Mesendoderm (in vitro differentiated cells): ENCODE results near the gene NSD1.

ENCODE experiments used
- DNase-seq: peaks from one replicate; pipeline ENCODE4 v3.0.0; 2013
- H2AK5ac ChIP-seq: 2 replicates; pipeline ENCODE4 v1.6.1; 2013; ENCODE audit warnings: low read length, inconsistent platforms
- H2BK120ac ChIP-seq: 2 replicates; pipeline ENCODE4 v1.6.1; 2013; ENCODE audit warnings: low read depth, mild to moderate bottlenecking, low read length, moderate library complexity, mixed read lengths
- H2BK15ac ChIP-seq: replicated peaks from 2 replicates; pipeline ENCODE4 v1.6.1; 2013; ENCODE audit warnings: low read depth, mild to moderate bottlenecking, moderate library complexity
- H2BK5ac ChIP-seq: 2 replicates; pipeline ENCODE4 v1.6.1; 2013; ENCODE audit warnings: low read length, inconsistent platforms
- H3K18ac ChIP-seq: 2 replicates; pipeline ENCODE4 v1.6.1; 2013; ENCODE audit warnings: mild to moderate bottlenecking, low read length, mixed read lengths
- H3K23ac ChIP-seq: one replicate; pipeline ENCODE4 v1.6.1; 2013; ENCODE audit warnings: low read length
- H3K27ac ChIP-seq: 2 replicates; pipeline ENCODE4 v1.5.1; 2013; ENCODE audit warnings: low read depth, mild to moderate bottlenecking, inconsistent platforms, low read length, moderate library complexity
- H3K27me3 ChIP-seq: 2 replicates; pipeline ENCODE4 v1.6.1; 2013; ENCODE audit warnings: low read length, control low read depth, mild to moderate bottlenecking, inconsistent platforms; ENCODE audit not compliant: insufficient read depth, poor library complexity
- H3K36me3 ChIP-seq: 2 replicates; pipeline ENCODE4 v1.6.1; 2013; ENCODE audit warnings: low read length, inconsistent platforms; ENCODE audit not compliant: control insufficient read depth, insufficient read depth
- H3K4ac ChIP-seq: one replicate; pipeline ENCODE4 v1.6.1; 2013; ENCODE audit warnings: low read depth, mild to moderate bottlenecking, low read length, moderate library complexity
- H3K4me1 ChIP-seq: 2 replicates; pipeline ENCODE4 v1.6.1; 2013; ENCODE audit warnings: low read depth, low read length, inconsistent platforms; ENCODE audit not compliant: control insufficient read depth
- H3K4me2 ChIP-seq: 2 replicates; pipeline ENCODE4 v1.6.1; 2013; ENCODE audit warnings: low read length
- H3K4me3 ChIP-seq: 2 replicates; pipeline ENCODE4 v1.5.1; 2013; ENCODE audit warnings: mild to moderate bottlenecking, low read length
- H3K56ac ChIP-seq: one replicate; pipeline ENCODE4 v1.6.1; 2013; ENCODE audit warnings: low read length
- H3K79me1 ChIP-seq: 2 replicates; pipeline ENCODE4 v1.6.1; 2013; ENCODE audit warnings: low read length, inconsistent platforms
- H3K79me2 ChIP-seq: 2 replicates; pipeline ENCODE4 v1.6.1; 2013; ENCODE audit warnings: mild to moderate bottlenecking, low read length; ENCODE audit not compliant: control insufficient read depth, insufficient read depth
- H3K9ac ChIP-seq: 2 replicates; pipeline ENCODE4 v1.6.1; 2013; ENCODE audit warnings: low read length, inconsistent platforms
- H4K5ac ChIP-seq: one replicate; pipeline ENCODE4 v1.6.1; 2013; ENCODE audit warnings: low read length
- H4K8ac ChIP-seq: one replicate; pipeline ENCODE4 v1.6.1; 2013; ENCODE audit warnings: low read depth, mild to moderate bottlenecking, control low read depth, low read length, moderate library complexity
- WGBS: extraction: QIAGEN DNeasy Blood & Tissue Kit; methylation state at CpG from one replicate; pipeline ENCODE4 v1.1.7; 2013; ENCODE audit warnings: low lambda C conversion rate, missing lambda C conversion rate; ENCODE audit not compliant: insufficient coverage; ENCODE audit errors: extremely low coverage; 5-methylcytosine and 5-hydroxymethylcytosine counted together

NSD1 gene

DNA sequence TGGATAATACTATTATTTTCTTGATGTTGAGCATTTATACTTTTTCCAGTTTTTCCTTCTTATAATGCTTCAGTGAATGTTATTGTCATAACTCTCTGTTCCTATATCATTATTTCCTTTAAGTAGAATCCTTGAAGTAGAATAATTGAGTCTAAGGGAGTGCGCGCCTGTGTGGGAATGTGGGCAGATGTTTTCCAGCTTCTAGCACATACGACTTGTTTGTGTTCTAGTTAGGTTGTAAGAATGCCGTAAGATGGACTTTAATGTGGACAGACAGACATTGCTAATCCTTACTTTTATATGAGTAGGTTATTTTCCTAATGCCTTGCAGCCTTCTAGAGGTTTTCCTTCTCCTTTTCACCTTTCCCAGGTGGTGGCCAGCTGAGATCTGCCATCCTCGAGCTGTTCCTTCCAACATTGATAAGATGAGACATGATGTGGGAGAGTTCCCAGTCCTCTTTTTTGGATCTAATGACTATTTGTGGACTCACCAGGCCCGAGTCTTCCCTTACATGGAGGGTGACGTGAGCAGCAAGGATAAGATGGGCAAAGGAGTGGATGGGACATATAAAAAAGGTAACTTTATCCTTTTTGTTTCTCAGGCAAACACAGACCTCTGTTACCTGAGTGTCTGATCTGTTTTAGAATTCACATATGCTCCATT is 135.8 kb downstream of the NSD1 start:
- DNase-seq = no peak
- Histone ChIP-seq H3K23ac (no peak overlapping the region), H2BK120ac (no peak overlapping the region), H3K79me1 (no peaks in the 10 kb centered on the region), H3K27me3 (no peaks in the 10 kb centered on the region), H3K9ac (no peak overlapping the region), H3K79me2 (no peaks in the 10 kb centered on the region), H4K5ac (no peak overlapping the region), H3K4me3 (no peak overlapping the region), H3K4me2 (no peak overlapping the region), H2BK15ac (no peak overlapping the region), H3K4ac (no peak overlapping the region), H4K8ac (no peak overlapping the region), H2BK5ac (no peak overlapping the region), H3K36me3 (peaks cover 9% of the 10 kb centered on the region), H2AK5ac (no peak overlapping the region), H3K18ac (no peak overlapping the region), H3K56ac (no peak overlapping the region), H3K27ac (no peak overlapping the region), H3K4me1 (no peaks in the 10 kb centered on the region)
- no CpG with 5 or more reads among the region's 7 CpGs for WGBS

DNA sequence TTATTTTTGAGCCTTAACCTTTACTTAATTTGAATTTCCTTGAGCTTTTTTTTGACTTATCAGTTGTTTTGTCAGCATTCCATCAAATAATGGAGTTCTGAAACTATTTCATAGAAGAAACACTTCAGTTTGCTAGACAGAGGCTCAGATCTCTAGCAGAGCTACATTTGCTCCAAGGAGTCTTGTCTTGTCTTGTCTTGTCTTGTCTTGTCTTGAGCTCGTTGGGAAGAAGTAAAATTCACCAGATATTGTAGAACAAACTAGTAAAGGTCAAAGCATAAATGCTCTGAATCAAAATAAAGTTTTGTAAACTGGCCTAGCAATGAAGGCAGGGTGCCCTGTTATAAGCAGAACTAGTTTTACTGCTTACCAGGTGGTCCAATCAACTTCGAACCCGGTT is 136.4 kb downstream of the NSD1 start:
- DNase-seq = no peak
- H3K4me3 ChIP-seq = no peak overlapping the region
- no peak overlapping the region for H3K23ac ChIP-seq
- H3K79me2 ChIP-seq = no peaks in the 10 kb centered on the region
- H2BK15ac ChIP-seq = no peak overlapping the region
- no peak overlapping the region for H4K5ac ChIP-seq
- H3K36me3 ChIP-seq = peaks cover 9% of the 10 kb centered on the region
- H4K8ac ChIP-seq = no peak overlapping the region
- H2BK5ac ChIP-seq = no peak overlapping the region
- H3K18ac ChIP-seq = no peak overlapping the region
- H2BK120ac ChIP-seq = no peak overlapping the region
- H3K27me3 ChIP-seq = no peaks in the 10 kb centered on the region
- H2AK5ac ChIP-seq = no peak overlapping the region
- no peak overlapping the region for H3K27ac ChIP-seq
- no peak overlapping the region for H3K4me2 ChIP-seq
- no peaks in the 10 kb centered on the region for H3K4me1 ChIP-seq
- H3K79me1 ChIP-seq = no peaks in the 10 kb centered on the region
- H3K9ac ChIP-seq = no peak overlapping the region
- no CpG with 5 or more reads among the region's 3 CpGs for WGBS
- no peak overlapping the region for H3K4ac ChIP-seq
- H3K56ac ChIP-seq = no peak overlapping the region

- no CpG with 5 or more reads among the region's 3 CpGs for WGBS
- Histone ChIP-seq H2BK120ac (no peak overlapping the region), H3K56ac (no peak overlapping the region), H3K4ac (no peak overlapping the region), H3K4me2 (no peak overlapping the region), H3K18ac (no peak overlapping the region), H2AK5ac (no peak overlapping the region), H3K23ac (no peak overlapping the region), H3K9ac (no peak overlapping the region), H4K8ac (no peak overlapping the region), H3K27me3 (no peaks in the 10 kb centered on the region), H3K4me3 (no peak overlapping the region), H2BK15ac (no peak overlapping the region), H2BK5ac (no peak overlapping the region), H4K5ac (no peak overlapping the region), H3K4me1 (no peaks in the 10 kb centered on the region), H3K27ac (no peak overlapping the region), H3K79me1 (no peaks in the 10 kb centered on the region), H3K79me2 (no peaks in the 10 kb centered on the region), H3K36me3 (peaks cover 7% of the 10 kb centered on the region)
- no peak for DNase-seq
These were observed 137.1 kb downstream of the NSD1 start for GRCh38 chr5:177270653-177271052.

GRCh38 chr5:177271113-177271512 is 137.5 kb downstream of the NSD1 start:
- Histone ChIP-seq H2AK5ac (no peak overlapping the region), H3K23ac (no peak overlapping the region), H3K27ac (no peak overlapping the region), H3K4ac (no peak overlapping the region), H3K4me3 (no peak overlapping the region), H3K4me2 (no peak overlapping the region), H4K5ac (no peak overlapping the region), H4K8ac (no peak overlapping the region), H3K79me1 (no peaks in the 10 kb centered on the region), H3K36me3 (peaks cover 6% of the 10 kb centered on the region), H3K9ac (no peak overlapping the region), H3K18ac (no peak overlapping the region), H3K4me1 (no peaks in the 10 kb centered on the region), H2BK15ac (no peak overlapping the region), H3K27me3 (no peaks in the 10 kb centered on the region), H2BK120ac (no peak overlapping the region), H3K79me2 (no peaks in the 10 kb centered on the region), H2BK5ac (no peak overlapping the region), H3K56ac (no peak overlapping the region)
- WGBS = no CpG with 5 or more reads among the region's 4 CpGs
- no peak for DNase-seq

DNA sequence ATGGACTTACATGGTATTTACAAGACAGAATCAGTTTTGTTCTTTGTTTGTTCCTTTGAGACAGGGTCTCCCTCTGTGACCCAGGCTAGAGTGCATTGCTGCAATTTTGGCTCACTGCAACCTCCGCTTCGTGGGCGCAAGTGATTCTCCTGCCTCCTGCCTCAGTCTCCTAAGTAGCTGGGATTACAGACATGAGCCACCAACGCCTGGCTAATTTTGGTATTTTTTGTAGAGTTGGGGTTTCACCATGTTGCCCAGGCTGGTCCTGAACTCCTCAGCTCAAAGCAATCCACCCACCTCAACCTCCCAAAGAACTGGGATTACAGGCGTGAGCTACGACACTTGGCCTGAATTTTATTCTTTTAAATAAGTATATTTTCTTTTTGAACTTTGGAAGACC is 142.3 kb downstream of the NSD1 start:
- Histone ChIP-seq H2BK120ac (no peak overlapping the region), H4K5ac (no peak overlapping the region), H3K56ac (no peak overlapping the region), H3K79me2 (no peaks in the 10 kb centered on the region), H3K9ac (no peak overlapping the region), H3K23ac (no peak overlapping the region), H3K4me1 (no peaks in the 10 kb centered on the region), H3K18ac (no peak overlapping the region), H2BK5ac (no peak overlapping the region), H4K8ac (no peak overlapping the region), H2BK15ac (no peak overlapping the region), H3K4me2 (no peak overlapping the region), H3K27ac (no peak overlapping the region), H2AK5ac (no peak overlapping the region), H3K36me3 (peaks cover 7% of the 10 kb centered on the region), H3K79me1 (no peaks in the 10 kb centered on the region), H3K4ac (no peak overlapping the region), H3K4me3 (no peak overlapping the region), H3K27me3 (no peaks in the 10 kb centered on the region)
- no CpG with 5 or more reads among the region's 6 CpGs for WGBS
- DNase-seq = no peak

GRCh38 chr5:177276886-177277285 is 143.3 kb downstream of the NSD1 start:
- no CpG with 5 or more reads among the region's 1 CpG for WGBS
- H2BK5ac ChIP-seq = no peak overlapping the region
- H3K56ac ChIP-seq = no peak overlapping the region
- no peak overlapping the region for H4K8ac ChIP-seq
- H2BK120ac ChIP-seq = no peak overlapping the region
- no peak for DNase-seq
- H3K79me2 ChIP-seq = no peaks in the 10 kb centered on the region
- H3K9ac ChIP-seq = no peak overlapping the region
- no peaks in the 10 kb centered on the region for H3K4me1 ChIP-seq
- no peaks in the 10 kb centered on the region for H3K27me3 ChIP-seq
- no peaks in the 10 kb centered on the region for H3K79me1 ChIP-seq
- H3K27ac ChIP-seq = no peak overlapping the region
- H2AK5ac ChIP-seq = no peak overlapping the region
- H4K5ac ChIP-seq = no peak overlapping the region
- H3K18ac ChIP-seq = no peak overlapping the region
- H3K4me2 ChIP-seq = no peak overlapping the region
- peaks cover 10% of the 10 kb centered on the region for H3K36me3 ChIP-seq
- no peak overlapping the region for H3K23ac ChIP-seq
- no peak overlapping the region for H3K4ac ChIP-seq
- H3K4me3 ChIP-seq = no peak overlapping the region
- H2BK15ac ChIP-seq = no peak overlapping the region
